AG04449 (cell line): ENCODE measurements around the gene NKD2.

ENCODE experiments used
- CTCF ChIA-PET: fragments of 350-600 bp; formaldehyde crosslinking; extraction: SDS; loops from one replicate; lab custom pipeline; 2021; ENCODE audit warnings: antibody characterized with exemption; lab: Yijun Ruan, JAX
- POLR2A ChIA-PET: fragments of 400-600, 350-600 bp; formaldehyde crosslinking; extraction: SDS; loops from one replicate; lab custom pipeline; 2020; ENCODE audit warnings: antibody characterized with exemption, inconsistent platforms; lab: Yijun Ruan, JAX
- DNase-seq: peaks from one replicate; pipeline ENCODE4 v3.0.0-alpha.2; 2010; ENCODE audit warnings: low read depth, low spot score
- H3K4me3 ChIP-seq: 2 replicates; pipeline ENCODE4 v1.5.1; 2011; ENCODE audit warnings: low read depth, mild to moderate bottlenecking, control low read depth, low read length
- TF ChIP-seq, protein P1 (sequence below): IDR thresholded peaks from one replicate; pipeline ENCODE4 v1.5.1; 2011; ENCODE audit warnings: mild to moderate bottlenecking, moderate library complexity, low read length, control low read depth, inconsistent platforms; ENCODE audit not compliant: insufficient read depth; ENCODE audit errors: missing control alignments

Gene NKD2

DNA sequence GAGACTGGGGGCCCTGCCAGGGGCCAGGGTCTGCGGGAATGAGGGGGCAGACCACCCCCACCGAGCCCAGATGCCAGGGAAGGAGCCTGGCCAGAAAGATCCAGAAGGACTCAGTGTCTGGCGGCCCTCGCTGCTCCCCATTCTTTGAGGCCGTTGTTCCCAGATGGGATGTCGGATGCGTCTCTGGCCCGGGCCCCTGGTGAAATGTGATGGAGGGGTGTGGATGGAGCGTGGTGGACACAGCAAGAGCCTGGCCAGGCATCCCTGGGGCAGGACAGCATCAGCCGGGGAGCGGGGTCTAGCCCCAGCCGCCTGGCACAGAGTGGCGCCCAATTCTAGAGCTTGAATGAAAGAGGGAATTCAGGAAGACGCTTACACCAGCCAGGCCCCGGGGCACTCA, 46.2 kb upstream of the NKD2 start:
- ChIA-PET CTCF (no interaction called here), POLR2A (no interaction called here)
- TF ChIP-seq, protein P1, sequence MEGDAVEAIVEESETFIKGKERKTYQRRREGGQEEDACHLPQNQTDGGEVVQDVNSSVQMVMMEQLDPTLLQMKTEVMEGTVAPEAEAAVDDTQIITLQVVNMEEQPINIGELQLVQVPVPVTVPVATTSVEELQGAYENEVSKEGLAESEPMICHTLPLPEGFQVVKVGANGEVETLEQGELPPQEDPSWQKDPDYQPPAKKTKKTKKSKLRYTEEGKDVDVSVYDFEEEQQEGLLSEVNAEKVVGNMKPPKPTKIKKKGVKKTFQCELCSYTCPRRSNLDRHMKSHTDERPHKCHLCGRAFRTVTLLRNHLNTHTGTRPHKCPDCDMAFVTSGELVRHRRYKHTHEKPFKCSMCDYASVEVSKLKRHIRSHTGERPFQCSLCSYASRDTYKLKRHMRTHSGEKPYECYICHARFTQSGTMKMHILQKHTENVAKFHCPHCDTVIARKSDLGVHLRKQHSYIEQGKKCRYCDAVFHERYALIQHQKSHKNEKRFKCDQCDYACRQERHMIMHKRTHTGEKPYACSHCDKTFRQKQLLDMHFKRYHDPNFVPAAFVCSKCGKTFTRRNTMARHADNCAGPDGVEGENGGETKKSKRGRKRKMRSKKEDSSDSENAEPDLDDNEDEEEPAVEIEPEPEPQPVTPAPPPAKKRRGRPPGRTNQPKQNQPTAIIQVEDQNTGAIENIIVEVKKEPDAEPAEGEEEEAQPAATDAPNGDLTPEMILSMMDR, result no peak
- no peak overlapping the region for H3K4me3 ChIP-seq
- no peak for DNase-seq

DNA sequence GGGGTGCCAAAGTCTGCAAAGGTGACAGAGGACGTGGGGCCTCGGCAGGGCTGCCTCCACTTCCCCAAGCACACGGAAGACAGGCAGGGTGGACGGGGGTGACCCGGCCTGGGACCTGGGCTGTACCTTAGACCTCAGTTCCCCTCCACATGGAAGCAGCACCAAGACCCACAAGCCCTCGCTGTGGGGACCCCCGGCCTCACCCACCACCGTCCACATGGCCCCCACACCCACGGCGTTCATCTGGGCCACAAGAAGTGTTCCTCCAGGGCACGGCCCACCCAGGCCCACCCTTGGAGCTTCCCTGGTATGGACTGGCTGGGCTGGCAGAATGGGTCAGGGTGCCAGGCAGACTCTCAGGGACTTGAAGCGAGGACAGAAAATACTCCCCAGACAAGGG, 45.8 kb upstream of the NKD2 start:
- H3K4me3 ChIP-seq, result no peak overlapping the region
- TF ChIP-seq, protein P1, result no peak
- no peak for DNase-seq
- ChIA-PET POLR2A (no interaction called here), CTCF (no interaction called here)

GRCh38 chr5:963310-963672, 45.3 kb upstream of the NKD2 start:
- ChIA-PET CTCF (no interaction called here), POLR2A (no interaction called here)
- DNase-seq, result no peak
- H3K4me3 ChIP-seq, result no peak overlapping the region
- TF ChIP-seq, protein P1, result no peak

DNA sequence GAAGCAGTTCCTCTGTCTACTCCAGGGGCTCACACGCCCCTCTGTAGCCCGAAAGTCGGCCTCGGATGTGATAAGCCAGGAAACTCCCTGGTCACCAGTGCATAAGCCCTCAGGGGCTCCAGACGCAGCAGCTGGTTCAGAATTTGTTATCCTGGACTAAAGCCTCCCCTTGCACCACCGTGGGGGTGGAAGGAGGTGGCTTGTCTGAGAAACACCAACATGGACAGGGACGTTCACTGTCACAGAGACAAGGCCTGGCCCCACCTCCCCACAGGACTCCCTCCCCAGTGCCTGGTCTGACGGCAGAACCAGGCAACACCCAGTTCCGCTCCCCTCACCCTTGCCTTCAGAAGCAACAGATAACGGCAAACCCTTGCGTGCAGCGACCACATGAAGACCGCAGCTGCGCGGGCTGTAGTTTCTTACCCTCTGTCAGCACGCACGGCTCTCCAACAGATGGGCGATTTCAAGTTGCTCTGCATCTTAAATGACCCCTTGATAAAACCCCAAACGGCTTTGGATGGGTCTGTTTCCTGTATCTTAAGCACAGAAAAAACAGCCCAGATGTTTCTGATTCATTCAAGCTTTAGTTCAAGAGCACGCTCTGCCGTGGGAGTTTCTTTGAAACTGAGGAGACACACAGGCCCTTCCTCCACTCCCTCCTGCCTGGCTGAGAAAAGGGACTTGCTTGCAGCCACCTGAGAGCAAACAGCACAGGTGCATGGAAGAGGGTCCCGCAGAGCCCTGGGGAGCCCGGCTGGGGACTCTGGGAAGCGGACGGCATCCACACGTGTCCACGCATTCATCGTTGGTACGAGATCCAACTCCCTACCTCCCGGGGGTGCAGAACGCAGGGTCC, 44.7 kb upstream of the NKD2 start:
- no peak overlapping the region for H3K4me3 ChIP-seq
- POLR2A ChIA-PET, result no interaction called here
- peak; percentile 3 for DNase-seq
- CTCF ChIA-PET, result no interaction called here
- TF ChIP-seq, protein P1, result no peak

GRCh38 chr5:964821-965220, 43.8 kb upstream of the NKD2 start:
- DNase-seq, result no peak
- POLR2A ChIA-PET, result no interaction called here
- TF ChIP-seq, protein P1, result no peak
- H3K4me3 ChIP-seq, result no peak overlapping the region
- CTCF ChIA-PET, result no interaction called here

- DNase-seq, result no peak
- no peak overlapping the region for H3K4me3 ChIP-seq
- TF ChIP-seq, protein P1, result no peak
- POLR2A ChIA-PET, result no interaction called here
- CTCF ChIA-PET, result interaction anchor here (1.0 kb wide), 1 partner anchor 9 kb away, joined by 3 read pairs; no protein-coding TSS in a partner anchor
Measured at GRCh38 chr5:965604-966344, 42.8 kb upstream of the NKD2 start.
